ENCODE measurements around the gene MINDY1.

The MINDY1 gene

GRCh38 chr1:151013518-151013917 lies 6.8 kb upstream of the MINDY1 start:
- Histone ChIP-seq H3K4me3 (no peak overlapping the region), H3K9ac (peak overlapping the region; percentile 63; the same call in 1 of the 2 replicates), H4K20me1 (no peaks in the 10 kb centered on the region), H3K9me3 (no peaks in the 10 kb centered on the region), H3K27me3 (no peaks in the 10 kb centered on the region), H3K4me2 (peak overlapping the region; percentile 94), H3K4me1 (peaks cover 60% of the 10 kb centered on the region), H3K27ac (peak overlapping the region; percentile 67), H3K36me3 (peaks cover 25% of the 10 kb centered on the region)
- TF ChIP-seq Cebpa-rat (IDR thresholded peaks at IDR 0.05): no peak

DNA sequence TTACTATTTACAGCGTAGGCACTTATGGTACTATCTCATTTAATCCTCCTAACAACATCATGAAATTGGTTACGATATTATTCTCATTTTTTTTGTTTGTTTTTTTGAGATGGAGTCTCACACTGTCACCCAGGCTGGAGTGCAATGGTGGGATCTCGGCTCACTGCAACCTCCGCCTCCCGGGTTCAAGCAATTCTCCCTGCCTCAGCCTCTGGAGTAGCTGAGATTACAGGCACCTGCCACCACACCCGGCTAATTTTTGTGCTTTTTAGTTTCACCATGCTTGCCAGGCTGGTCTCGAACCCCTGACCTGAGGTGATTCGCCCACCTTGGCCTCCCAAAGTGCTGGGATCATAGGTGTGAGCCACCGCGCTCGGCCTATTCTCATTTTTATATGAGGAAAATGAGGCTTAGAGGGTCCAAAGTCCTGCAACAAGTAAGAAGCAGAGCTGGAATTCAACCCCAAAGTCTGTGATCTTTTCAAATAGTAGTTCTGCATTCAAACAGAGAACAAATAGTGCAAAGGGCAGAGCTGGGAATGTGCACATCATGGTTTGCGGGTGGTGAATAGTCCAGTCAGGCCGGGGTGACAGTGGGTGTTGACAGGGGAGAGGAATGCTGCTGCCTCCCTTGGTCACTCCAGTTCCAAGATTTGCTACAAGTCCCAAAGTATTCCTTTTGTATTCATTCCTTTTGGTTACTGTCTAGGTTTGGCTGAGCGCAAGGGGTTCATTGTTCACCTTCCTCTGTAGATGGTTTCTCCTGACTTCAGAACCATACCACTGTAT lies 6.2 kb upstream of the MINDY1 start:
- H4K20me1 ChIP-seq: no peaks in the 10 kb centered on the region
- H3K4me1 ChIP-seq: peaks cover 62% of the 10 kb centered on the region
- peak overlapping the region; percentile 94 for H3K4me2 ChIP-seq
- H3K9me3 ChIP-seq: no peaks in the 10 kb centered on the region
- H3K27ac ChIP-seq: peak overlapping the region; percentile 67
- no peak for TF ChIP-seq Cebpa-rat (IDR thresholded peaks at IDR 0.05)
- H3K36me3 ChIP-seq: peaks cover 19% of the 10 kb centered on the region
- no peaks in the 10 kb centered on the region for H3K27me3 ChIP-seq
- H3K9ac ChIP-seq: peak overlapping the region; percentile 63; the same call in 1 of the 2 replicates
- no peak overlapping the region for H3K4me3 ChIP-seq

DNA sequence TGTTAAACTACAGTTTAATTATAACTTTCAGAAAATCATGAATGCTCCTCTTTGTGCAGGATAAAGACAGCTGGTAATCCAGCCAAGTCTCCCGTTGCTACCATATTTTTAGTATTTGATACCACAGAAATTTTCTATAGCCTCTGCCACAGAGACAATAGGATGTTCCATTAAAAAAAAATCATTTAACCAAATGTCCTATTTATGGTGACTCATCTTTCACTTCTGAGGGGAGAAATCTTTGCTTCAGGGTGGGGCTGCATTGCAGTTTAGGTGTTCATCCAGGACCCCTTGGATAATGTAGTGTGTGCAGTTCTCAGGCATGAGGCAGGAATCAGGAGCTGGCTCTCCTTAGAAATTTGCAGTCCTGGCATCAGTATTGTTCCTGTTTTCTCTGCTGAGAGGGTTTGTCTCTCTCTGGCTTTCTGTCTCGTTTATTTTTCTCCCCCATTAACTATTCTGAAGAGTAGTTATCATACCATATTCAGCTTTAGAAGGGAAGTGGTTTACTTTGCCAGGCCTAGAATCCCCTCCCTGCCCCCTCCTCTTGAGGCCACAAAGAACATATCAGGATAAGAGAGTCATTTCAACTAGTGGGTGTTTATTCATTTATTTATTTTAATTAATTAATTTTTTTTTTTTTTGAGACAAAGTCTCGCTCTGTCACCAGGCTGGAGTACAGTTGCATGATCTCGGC lies 4.6 kb upstream of the MINDY1 start:
- H3K4me1 ChIP-seq: peaks cover 74% of the 10 kb centered on the region
- no peaks in the 10 kb centered on the region for H3K27me3 ChIP-seq
- 0 out of 2 replicates have a peak, but pooled peaks cover 10% of the 10 kb centered on the region for H3K36me3 ChIP-seq
- no peaks in the 10 kb centered on the region for H4K20me1 ChIP-seq
- H3K27ac ChIP-seq: no peak overlapping the region
- no peak overlapping the region for H3K9ac ChIP-seq
- peak overlapping the region; percentile 94 for H3K4me2 ChIP-seq
- no peak for TF ChIP-seq Cebpa-rat (IDR thresholded peaks at IDR 0.05)
- H3K9me3 ChIP-seq: no peaks in the 10 kb centered on the region
- no peak overlapping the region for H3K4me3 ChIP-seq

DNA sequence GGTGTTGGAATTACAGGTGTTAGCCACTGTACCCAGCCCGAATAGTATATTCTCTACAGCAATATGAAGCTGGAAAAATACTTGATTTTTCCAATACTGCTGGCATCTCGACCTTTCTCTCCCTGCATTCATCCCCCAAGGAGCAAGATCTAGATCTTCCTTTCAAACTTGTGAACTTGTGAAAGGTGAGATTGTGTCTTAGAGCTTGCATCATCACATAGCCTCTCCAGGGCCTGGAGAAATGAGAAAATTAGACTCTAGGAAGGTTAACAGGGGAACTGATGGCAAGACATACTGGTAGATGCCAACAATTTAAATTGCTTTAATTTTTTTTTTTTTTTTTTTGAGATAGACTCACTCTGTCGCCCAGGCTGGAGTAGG lies 3.6 kb upstream of the MINDY1 start:
- H3K27ac ChIP-seq: no peak overlapping the region
- no peak overlapping the region for H3K4me3 ChIP-seq
- H3K4me1 ChIP-seq: peaks cover 80% of the 10 kb centered on the region
- H3K36me3 ChIP-seq: no peaks in the 10 kb centered on the region
- no peaks in the 10 kb centered on the region for H3K9me3 ChIP-seq
- no peaks in the 10 kb centered on the region for H3K27me3 ChIP-seq
- peak overlapping the region; percentile 94 for H3K4me2 ChIP-seq
- no peaks in the 10 kb centered on the region for H4K20me1 ChIP-seq
- TF ChIP-seq Cebpa-rat (IDR thresholded peaks at IDR 0.05): no peak
- H3K9ac ChIP-seq: no peak overlapping the region

- TF ChIP-seq Cebpa-rat (IDR thresholded peaks at IDR 0.05): no peak
- peak overlapping the region; percentile 84; the same call in 1 of the 2 replicates for H3K9ac ChIP-seq
- H4K20me1 ChIP-seq: no peaks in the 10 kb centered on the region
- H3K27ac ChIP-seq: no peak overlapping the region
- H3K4me2 ChIP-seq: peak overlapping the region; percentile 94
- H3K9me3 ChIP-seq: no peaks in the 10 kb centered on the region
- peaks cover 85% of the 10 kb centered on the region for H3K4me1 ChIP-seq
- no peaks in the 10 kb centered on the region for H3K27me3 ChIP-seq
- no peaks in the 10 kb centered on the region for H3K36me3 ChIP-seq
- H3K4me3 ChIP-seq: peak overlapping the region; percentile 76
These were observed 3.1 kb upstream of the MINDY1 start for GRCh38 chr1:151009674-151010345.

DNA sequence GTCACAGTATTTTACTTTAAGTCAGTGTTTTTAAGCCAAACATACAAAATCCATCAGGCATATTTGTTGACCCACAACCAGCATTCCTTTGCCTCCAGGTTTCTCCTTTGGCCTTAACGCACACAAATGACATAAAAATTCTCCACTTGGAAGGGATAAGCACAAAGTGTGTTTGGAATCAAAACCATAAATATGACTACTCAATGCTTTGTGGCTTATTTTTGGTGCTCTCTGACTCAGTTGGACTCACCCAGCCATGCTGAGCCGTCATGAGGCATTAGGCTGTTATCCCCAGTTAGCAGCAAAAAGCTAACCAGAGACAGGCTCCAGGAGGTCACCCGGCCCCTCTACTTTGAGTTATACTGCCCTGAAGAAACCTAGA lies 2.5 kb upstream of the MINDY1 start:
- H3K4me2 ChIP-seq: peak overlapping the region; percentile 94
- no peaks in the 10 kb centered on the region for H3K36me3 ChIP-seq
- no peaks in the 10 kb centered on the region for H3K27me3 ChIP-seq
- H4K20me1 ChIP-seq: no peaks in the 10 kb centered on the region
- H3K4me1 ChIP-seq: peaks cover 87% of the 10 kb centered on the region
- TF ChIP-seq Cebpa-rat (IDR thresholded peaks at IDR 0.05): no peak
- no peaks in the 10 kb centered on the region for H3K9me3 ChIP-seq
- peak overlapping the region; percentile 76 for H3K4me3 ChIP-seq
- peak overlapping the region; percentile 84 for H3K9ac ChIP-seq
- H3K27ac ChIP-seq: peak overlapping the region; percentile 75; the same call in 1 of the 2 replicates

GRCh38 chr1:151008244-151009205 lies 1.8 kb upstream of the MINDY1 start, which contains the start of gene PRUNE1:
Gene PRUNE1, plus strand, starts transcription at chr1:151008449. Its CDS starts 184 bp downstream, at chr1:151008633.
- no peak for TF ChIP-seq Cebpa-rat (IDR thresholded peaks at IDR 0.05)
- Histone ChIP-seq H3K27ac (peak within 1 kb of the TSS; percentile 75), H3K4me2 (peak within 1 kb of the TSS; percentile 94), H3K27me3 (no peaks in the 10 kb centered on the region), H4K20me1 (no peaks in the 10 kb centered on the region), H3K4me3 (peak within 1 kb of the TSS; percentile 76), H3K9ac (peak within 1 kb of the TSS; percentile 84), H3K9me3 (no peaks in the 10 kb centered on the region), H3K36me3 (no peaks in the 10 kb centered on the region), H3K4me1 (peaks cover 87% of the 10 kb centered on the region)

GRCh38 chr1:151007853-151008243 lies 1.1 kb upstream of the MINDY1 start:
- Histone ChIP-seq H3K27me3 (no peaks in the 10 kb centered on the region), H3K4me1 (peaks cover 87% of the 10 kb centered on the region), H3K36me3 (no peaks in the 10 kb centered on the region; the same call in 1 of the 2 replicates), H3K4me2 (peak overlapping the region; percentile 94), H3K9ac (no peak overlapping the region), H3K4me3 (peak overlapping the region; percentile 76), H4K20me1 (no peaks in the 10 kb centered on the region), H3K27ac (no peak overlapping the region), H3K9me3 (no peaks in the 10 kb centered on the region)
- no peak for TF ChIP-seq Cebpa-rat (IDR thresholded peaks at IDR 0.05)
